Stimulated activated CD8-positive, alpha-beta memory T cell treated with anti-CD3 and anti-CD28 coated beads, Interleukin-2, amount 100 ng/mL, for 1 hour (primary cell): ENCODE results near the gene TUBB3.
"Not testable (repeated sequence)": the region's sequence is repeated elsewhere in the genome, so short reads cannot be mapped to it uniquely, and the experiment has no call there.

Experiments
- DNase-seq, 2 donors: peaks; one replicate each; pipeline ENCODE4 v3.0.0-alpha.2; 2020; ENCODE audit warnings: low read depth in 2 of 2

The TUBB3 gene

GRCh38 chr16:89902980-89903379 lies 20.2 kb upstream of the TUBB3 start:
- DNase-seq = no peak

DNA sequence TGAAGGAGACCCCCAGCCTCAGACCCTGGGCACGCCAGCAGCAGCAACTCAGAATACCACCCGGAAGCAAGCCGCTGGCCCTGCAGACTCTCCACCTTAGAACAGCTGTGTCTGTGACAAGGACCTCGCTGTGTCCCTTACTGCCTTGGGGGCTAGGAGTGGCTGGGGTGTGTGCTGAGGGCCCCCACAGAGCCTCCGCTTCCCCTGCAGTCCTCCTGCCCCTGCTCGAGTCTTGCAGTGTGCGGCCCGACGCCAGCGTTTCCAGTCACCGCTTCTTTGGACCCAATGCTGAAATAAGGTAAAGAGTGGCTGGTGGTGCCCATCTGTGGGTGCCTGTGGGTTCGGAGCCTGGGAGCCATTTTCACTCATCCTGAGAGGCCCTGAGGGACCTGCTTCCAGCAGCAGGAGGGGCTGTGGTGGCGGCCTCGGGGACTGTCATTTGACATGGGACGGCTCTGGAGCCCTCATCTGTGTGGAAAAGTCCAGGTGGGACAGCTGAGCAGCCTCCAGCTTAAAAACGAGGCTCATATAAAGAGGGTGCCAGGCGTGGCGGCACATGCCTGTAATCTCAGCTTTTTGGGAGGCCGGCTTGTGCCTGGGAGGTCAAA lies 19.1 kb upstream of the TUBB3 start:
- no peak for DNase-seq

DNA sequence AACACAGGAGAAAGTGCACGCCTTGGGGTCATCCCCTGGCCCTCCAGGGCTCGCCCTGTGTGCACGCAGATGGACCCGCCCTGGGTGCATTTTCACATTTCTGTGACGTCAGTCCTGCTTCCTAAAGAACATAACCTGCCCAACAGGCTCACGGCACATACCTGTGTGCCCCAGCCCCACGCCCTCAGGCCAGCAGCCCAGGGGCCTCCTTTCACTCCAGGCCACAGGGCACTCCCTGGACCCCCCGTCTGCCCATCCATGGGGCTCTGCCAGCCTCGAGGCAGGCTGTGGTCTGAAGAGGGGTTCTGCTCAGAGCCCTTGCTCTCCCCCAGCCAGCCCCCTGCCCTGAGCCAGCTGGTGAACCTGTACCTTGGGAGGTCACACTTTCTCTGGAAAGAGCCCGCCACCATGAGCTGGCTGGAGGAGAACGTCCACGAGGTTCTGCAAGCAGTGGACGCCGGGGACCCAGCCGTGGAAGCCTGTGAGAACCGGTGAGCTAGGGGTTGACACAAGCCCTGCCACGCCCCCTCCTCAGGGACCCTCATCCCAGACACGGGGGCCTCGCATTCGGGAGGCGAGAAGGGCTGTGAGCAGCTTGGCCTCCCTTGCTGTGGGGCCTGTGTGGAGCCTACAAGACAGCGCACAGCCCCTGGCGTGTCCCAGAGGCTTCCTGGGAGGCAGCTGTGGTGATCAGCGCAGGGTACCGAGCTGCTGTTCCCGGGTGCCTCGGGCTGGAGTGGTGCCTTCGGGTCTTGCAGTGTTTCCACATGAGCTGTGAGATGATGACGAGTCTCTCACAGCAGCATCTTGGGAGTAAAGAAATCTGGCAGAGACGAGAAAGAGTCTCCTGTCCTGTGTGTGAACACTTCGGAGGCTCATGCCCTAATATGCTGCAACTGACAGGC lies 18.3 kb upstream of the TUBB3 start:
- DNase-seq = no peak

DNA sequence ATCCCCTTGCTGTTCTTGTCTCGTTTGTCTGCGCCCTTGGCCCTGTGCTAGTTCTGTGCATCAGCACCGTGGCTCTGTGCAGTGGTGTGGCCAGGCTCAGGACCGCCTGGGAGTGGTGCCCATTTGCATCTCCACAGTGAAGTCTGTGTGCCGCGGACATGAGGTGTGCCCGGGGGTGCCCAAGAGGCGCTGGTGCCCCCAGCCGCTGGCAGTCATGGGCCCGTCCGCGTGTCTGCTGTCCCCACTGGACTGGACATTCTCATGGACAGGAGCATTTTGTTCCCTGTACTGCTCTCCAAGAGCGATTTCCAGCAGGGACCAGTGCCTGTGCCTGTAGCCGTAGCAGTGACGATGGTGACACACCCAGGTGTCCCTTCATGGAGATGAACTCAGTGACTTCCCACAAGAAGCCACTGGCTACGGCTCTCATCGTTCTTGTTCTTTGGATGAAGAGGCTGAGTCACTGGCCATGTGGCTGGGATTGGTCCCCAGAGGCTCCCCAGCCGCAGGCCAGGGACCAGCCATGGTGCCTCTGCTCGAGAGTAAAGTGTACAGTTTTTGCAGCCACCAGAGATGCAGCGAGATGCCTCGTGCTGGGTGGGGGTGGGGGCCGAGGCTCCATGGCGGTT lies 17.5 kb upstream of the TUBB3 start:
- DNase-seq = no peak

DNA sequence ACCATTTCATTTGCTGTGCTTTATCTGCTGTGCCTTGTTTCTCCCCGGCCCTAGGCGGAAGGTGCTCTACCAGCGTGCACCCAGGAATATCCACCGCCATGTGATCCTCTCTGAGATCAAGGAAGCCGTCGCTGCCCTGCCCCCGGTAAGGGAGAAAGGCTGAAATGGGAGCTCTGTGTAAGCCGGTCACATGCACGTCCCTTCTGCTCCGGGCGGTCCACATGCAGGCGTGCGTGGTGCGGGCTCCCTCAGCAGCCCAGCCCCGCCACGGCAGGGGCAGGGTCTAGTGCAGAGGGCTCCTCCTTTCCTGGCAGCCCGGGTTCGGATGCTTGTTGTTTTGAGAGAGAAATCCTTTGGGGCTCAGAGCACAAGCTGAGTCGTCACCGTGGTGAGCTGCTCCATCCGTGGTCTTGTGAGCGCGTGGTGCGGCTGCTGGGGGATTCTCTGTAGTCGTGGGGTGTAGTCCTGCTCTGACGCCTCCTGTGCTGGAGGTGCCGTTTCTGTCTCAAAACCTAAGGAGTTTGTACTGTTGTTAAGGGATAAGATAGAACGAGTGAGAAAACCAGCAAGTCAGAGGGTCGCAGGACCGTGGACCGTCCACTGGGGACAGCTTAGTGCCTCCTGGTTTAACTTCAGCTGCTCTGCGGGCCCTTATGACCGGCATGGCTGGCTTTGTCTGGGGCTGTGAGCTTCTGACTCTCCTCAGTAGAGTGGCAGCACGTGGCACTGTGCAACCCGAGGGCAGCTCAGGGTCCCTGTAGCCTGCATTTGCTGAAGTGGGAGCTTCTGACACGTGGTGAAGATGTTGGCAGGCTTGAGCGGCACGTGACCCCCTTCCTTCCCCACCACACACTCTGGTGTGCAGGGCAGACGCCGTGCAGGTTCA lies 16.8 kb upstream of the TUBB3 start:
- DNase-seq = no peak

GRCh38 chr16:89907055-89907814 lies 15.9 kb upstream of the TUBB3 start:
- DNase-seq = no peak

DNA sequence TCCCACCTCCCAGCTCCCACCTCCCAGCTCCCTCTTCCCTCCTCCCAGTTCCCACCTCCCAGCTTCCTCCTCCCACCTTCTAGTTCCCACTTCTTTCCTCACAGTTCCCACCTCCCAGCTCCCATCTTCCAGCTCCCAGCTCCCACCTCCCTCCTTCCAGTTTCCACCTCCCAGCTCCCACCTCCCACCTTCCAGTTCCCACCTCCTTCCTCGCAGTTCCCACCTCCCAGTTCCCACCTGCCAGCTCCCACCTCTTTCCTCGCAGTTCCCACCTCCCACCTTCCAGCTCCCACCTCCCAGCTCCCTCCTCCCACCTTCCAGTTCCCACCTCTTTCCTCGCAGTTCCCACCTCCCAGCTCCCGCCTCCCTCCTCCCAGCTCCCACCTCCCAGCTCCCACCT lies 14.9 kb upstream of the TUBB3 start:
- no peak for DNase-seq

DNA sequence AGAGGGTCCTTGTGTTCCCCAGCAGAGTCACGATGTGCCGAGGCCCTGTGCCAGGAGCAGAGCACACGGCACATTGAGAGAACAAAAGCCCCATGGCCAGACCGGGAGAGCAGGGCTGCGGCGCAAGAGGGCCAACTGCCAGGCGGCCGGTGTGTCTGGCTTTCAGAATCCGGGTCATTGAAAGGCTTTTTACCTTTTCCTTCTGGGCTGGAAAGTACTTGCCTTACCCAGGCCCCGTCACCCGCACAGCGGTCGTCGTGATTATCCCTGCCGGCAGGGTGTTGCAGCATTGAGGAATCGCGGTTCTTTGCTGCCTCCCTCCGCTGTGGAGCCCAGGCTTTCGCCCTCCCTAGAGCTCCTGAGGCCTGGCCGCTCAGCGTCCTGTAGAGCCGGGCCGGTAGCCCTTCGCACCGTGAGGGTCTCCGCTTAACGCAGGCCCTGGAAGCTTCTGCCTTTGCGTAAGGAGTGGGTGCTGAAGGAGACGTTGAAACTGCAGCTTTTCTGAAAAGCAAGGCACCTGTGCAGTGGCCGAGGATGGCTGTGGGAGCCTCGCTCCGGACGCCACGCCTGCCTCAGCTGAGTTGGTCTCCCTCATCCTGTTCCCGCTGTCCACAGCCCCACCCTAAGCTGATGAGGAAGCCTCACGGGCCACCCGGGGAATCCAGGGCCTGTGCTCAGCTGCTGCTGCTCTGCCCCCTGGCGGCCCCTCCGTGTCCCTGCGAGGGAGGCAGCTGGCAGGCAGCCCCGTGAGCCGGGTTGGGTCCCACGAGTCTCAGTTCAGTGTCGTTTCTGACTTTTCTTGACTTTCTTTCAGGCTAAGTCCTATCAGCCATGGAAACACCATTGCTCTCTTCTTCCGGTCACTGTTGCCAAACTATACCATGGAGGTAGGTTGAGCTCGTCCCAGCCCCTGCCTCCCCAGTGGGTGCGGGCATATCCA lies 13.1 kb upstream of the TUBB3 start:
- DNase-seq = peak in 1 of 2 donors; percentile 45

DNA sequence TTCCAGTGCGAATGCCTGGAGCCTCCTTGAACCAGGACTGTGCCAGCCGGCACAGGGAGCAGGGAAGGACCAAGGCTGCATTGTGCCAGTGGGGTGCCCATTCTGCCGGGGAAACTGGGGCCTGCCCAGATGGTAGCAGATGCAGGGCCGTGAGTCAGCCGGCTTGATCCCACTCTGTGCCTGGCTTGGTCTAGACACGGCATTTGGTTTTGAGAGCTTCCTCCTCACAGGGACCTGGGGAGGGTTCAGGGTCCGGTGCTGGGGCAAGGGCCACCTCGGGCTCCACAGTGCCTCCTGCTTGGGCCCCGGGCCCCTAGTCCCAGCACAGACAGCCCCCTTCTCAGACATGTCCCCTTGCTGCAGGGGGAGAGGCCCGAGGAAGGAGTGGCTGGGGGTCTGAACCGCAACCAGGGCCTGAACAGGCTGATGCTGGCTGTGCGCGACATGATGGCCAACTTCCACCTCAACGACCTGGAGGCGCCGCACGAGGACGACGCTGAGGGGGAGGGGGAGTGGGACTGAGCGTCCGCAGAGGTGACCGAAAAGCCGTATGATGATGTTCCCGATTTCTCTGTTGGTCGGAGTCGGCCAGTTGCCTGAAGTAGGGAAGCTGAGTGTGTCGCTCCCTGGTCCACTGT lies 12.3 kb upstream of the TUBB3 start:
- DNase-seq = no peak

GRCh38 chr16:89911375-89911774 lies 11.8 kb upstream of the TUBB3 start:
- no peak for DNase-seq

- DNase-seq = no peak
Measured at GRCh38 chr16:89912143-89912542, 11.0 kb upstream of the TUBB3 start.

DNA sequence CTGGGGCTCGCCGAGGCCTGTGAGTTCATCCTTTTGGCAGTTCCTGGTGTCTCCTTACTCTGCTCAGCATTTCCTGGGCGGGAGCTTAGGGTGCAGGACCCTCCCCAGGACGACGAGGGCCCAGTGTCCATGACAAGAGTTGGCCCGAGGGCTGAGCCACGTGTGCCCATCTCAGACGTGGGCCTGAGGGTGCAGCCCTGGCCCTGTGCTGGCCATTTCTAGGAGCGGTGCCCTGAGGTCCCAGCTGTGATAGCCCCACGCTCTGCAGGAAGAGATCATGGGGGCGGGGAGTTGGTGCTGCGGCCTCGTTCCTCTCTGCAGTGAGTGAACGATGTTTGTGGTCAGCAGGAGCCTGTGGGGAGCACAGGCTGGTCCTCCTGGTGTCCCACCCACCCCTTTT lies 10.5 kb upstream of the TUBB3 start:
- no peak for DNase-seq

DNA sequence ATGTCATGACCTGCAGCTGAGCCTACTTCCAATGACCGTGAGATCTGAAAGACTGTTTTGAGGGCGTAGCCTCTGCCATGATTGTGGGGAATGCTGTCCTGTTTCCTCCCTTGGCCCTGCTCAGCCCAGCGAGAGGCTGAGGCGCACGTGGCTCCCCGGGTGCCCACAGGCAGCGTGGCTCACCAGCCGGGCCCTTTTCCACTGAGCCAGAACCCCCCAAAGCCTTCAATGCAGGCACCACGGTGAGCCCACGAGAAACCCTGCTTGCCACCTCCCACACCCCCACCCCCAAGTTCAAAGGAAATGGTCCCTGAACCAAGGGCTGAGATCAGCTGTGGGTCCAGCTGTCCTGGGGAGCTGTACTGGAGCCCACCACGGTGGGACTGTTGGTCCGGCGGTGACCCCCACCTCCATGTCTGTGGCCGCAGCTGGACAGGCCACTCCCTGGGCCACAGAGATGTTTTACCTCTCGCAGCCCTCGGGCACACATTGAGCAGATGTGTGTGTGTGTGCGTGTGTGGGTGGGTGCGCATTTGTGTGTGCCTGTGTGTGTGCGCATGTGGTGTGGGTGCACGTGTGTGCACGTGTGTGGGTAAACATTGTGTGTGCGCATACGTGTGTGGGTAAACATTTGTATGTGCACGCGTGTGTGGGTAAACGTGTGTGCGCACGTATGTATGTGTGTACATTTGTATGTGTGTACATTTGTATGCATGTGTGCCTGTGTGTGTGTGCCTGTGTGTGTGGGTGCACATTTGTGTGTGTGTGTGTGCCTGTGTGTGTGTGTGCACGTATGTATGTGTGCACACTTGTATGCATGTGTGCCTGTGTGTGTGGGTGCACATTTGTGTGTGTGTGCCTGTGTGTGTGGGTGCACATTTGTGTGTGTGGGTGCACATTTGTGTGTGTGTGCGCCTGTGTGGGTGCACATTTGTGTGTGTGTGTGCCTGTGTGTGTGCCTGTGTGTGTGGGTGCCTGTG lies 9.4 kb upstream of the TUBB3 start:
- no peak for DNase-seq

GRCh38 chr16:89914642-89915285 lies 8.4 kb upstream of the TUBB3 start:
- not testable (repeated sequence) for DNase-seq

DNA sequence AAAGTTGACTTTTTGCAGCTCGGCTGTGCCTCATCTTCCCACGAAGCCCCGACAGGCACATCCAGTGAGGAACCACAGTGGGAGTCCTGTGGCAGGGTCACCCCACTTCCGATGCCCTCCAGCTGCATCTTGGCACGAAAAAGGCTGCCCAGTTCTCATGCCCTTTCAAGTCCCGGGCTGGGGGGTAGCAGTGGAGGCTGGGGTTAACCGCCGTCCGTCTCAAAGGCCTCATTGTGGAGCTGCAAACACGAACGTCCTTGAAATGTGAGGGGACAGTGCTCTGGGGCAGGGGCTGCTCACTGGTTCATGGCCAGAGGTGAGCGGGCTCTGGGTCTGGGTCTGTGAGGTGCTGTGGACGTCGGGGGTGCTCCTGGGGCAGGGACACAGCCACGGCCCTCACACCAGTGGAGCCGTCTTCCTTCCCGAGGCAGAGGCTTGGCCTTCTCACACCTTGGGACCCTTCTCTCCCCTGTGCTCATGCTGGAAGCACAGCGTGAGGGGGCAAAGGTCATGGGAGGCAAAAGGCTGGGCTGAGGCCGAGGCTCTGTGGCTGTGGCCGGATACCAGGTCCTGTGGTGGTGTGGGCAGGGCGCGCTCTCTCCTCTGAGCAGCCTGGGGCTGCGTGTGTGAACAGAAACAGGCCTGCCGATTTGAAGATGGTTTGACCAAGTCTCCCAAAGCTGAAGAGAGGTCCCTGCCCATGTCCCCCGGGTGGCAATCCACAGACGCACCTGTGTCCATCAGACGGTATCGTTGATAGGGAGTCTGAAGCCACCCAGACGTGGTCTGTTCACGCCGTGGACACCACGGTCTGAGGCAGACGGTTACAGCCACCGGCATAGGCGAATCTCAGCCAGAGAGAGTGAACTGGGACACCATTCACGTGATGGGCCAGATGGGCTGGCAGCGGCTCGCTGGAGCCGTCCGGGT lies 7.6 kb upstream of the TUBB3 start:
- no peak for DNase-seq

- peak; percentile 54 to 60 for DNase-seq
Measured at GRCh38 chr16:89917773-89918452, 5.2 kb upstream of the TUBB3 start.
